ENCODE results near the gene UGT1A5.

UGT1A5 gene

DNA sequence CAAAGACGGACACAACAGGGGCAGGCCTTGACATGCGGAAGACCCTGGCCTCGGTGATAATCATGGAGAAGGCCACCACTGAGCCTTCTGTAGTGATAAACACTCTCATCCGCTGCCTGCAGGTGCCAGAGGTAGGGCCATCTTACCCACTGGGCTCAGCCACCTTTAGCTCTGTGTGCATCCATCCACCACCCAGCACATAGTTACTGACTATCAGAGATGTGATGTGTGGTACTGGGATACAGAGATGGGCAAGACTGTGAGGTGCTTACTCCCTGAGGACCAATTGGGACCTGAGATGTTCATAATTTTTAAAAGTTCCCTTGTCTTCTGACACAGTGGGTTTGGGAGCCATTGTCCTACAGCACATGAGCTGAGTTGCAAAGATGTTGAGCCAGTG lies 67.0 kb downstream of the UGT1A5 start:
- no peak for DNase-seq (ENCODE audit: low spot score)

GRCh38 chr2:233780771-233781170 lies 68.1 kb downstream of the UGT1A5 start:
- DNase-seq (ENCODE audit: low spot score), result no peak

DNA sequence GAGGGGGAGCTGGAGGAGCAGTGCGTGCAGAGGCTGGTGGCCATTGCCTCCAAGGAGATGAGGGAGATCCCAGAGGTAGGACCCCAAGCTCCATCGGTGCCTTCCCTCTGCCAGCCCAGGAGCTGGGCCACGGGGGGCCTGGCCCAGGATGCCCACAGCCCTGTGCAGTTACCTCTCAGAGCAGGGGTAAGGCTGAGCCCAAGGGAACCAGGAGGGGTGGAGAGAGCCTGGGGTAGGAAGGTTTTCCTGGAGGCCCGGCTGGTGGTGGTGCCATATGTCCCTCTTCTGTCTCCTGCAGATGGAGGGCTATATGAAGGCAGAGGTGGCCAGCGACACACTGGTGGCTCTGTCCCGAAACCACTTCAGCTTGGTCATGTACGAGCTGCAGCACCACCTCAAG lies 76.8 kb downstream of the UGT1A5 start:
- no peak for DNase-seq (ENCODE audit: low spot score)

DNA sequence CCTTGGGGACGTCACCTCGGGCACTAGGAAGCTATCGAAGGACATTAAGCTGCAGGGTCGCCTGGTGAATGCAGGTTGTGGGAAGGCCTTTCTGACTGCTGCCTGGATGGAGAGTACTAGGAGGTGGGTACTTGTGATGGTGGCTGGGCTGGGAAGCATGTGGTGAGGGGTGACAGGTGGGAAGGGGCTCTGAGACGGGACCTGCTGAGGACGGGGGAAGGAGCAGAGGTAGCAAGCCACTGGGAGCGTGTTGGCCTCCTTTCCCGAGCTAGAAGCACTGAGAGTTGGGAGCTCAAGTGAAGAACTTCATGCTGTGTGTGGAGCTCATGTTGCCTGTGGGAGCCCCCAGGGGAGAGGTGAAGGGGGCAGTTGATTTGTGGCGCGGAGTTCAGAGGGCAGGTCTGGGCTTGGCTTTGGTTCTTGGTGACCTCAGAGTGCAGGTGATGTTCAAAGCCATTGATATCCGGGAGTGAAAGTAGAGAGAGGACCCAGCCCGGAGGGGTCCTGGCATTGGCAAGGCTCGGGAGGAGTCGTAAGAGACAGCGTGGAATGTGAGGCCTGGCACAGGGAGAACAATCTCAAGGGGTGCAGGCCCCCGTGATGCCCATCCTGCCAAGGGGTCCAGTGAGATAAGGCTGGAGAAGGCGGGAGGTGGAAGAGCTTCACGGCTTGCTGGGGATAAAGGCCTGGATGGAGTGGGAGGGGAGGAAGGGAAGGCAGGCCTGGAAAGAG lies 78.6 kb downstream of the UGT1A5 start:
- DNase-seq (ENCODE audit: low spot score), result no peak

DNA sequence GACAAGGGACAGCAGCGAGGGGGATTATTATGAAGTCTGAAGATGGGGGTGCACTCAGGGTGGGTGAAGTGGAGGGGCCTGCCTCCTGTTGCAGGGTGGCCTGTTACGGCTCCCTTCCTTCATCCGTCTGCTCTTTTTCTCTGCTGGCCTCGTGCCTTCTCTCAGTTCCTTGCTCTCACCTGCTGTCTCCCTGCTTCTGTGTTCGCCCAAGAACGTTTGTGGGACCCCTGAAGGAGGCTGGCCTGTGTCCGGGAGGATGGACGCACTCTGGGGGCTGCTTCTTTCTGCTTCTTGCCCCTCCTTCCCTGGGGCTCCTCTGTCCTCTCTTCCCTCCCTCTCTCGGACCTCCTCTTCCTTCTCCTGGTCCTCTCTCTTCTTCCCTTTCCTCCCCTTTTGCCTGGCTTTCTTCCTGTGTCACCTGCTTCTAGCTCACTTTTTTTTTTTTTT lies 79.2 kb downstream of the UGT1A5 start:
- DNase-seq (ENCODE audit: low spot score), result no peak

- no peak for DNase-seq (ENCODE audit: low spot score)
These were observed 80.0 kb downstream of the UGT1A5 start for GRCh38 chr2:233792720-233793119.

DNA sequence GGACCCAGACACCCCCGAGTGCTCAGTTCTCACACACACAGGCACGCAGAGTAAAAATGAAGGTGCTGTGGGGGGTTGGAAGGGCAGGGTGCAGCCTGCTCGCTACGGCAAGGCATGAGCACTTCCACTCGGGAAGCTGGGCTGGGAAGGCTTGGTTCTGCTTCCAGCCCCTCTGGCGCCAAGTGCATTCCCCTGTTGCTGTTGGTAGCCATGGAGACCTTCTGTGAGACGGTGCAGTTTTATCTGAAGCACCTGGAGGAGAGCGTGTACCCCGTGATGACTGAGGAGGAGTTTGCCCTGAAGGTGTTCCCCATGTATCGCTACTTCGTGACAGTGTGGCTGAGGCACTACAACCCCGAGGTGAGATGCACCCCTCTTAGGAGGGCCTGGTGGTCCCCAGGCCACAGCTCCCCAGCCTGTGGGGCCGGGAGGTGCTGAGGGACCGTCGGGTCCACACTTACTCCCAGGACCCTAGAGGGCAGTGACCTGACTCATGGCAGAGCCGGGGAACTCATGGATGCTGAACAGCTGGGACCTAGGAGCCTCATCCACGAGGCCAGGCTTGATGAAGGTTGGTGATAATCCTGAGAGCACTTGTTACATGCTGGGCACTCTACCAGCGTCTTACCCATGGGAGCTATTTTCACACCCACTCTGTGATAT lies 80.9 kb downstream of the UGT1A5 start:
- no peak for DNase-seq (ENCODE audit: low spot score)

DNA sequence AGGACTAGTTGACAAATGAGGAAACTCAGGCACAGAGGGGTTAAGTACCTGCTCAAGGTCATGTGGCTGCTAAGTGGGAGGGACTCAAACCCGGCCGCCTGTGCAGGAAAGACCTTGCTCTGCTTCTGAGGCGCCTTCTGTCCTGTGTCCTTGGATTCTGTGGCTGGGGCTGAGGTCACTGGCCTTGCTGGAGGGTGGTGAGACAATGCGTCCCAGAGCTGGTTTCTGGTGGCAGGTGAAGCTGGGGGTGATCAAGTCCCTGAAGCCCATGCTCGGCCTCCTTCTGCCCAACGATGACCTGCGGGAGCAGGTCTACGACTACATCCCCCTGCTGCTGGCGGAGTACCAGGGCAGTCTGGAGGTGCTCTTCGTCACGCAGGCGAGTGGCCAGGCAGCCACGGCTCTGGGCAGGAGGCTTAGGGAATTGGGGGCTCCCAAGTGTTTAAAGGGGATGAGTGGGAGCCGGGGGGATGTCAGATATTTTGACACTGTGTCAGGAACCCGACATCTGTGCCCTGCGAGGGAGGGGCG lies 81.5 kb downstream of the UGT1A5 start:
- no peak for DNase-seq (ENCODE audit: low spot score)

DNA sequence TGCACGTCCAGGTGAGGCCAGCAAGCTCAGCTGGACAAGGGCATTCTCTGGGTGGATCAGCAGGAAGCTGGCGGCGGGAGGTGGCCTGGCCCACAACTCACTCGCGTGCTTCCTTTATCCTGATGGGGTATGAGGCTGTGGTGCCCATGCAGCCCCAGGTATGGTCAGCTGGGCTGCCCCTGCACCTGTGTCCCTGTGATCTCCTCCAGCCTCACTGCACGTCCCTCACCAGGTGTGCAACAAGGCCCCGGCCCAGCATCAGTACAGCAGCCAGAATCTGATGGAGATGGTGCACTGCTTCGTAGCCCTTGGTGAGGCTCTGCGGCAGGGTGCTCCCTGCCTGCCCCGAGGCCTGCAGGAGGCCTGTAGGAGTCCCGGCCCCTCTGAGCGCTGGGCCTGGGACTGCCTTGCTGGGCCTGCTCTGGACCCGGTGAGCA lies 83.0 kb downstream of the UGT1A5 start:
- no peak for DNase-seq (ENCODE audit: low spot score)

GRCh38 chr2:233796254-233796653 lies 83.5 kb downstream of the UGT1A5 start:
- no peak for DNase-seq (ENCODE audit: low spot score)

DNA sequence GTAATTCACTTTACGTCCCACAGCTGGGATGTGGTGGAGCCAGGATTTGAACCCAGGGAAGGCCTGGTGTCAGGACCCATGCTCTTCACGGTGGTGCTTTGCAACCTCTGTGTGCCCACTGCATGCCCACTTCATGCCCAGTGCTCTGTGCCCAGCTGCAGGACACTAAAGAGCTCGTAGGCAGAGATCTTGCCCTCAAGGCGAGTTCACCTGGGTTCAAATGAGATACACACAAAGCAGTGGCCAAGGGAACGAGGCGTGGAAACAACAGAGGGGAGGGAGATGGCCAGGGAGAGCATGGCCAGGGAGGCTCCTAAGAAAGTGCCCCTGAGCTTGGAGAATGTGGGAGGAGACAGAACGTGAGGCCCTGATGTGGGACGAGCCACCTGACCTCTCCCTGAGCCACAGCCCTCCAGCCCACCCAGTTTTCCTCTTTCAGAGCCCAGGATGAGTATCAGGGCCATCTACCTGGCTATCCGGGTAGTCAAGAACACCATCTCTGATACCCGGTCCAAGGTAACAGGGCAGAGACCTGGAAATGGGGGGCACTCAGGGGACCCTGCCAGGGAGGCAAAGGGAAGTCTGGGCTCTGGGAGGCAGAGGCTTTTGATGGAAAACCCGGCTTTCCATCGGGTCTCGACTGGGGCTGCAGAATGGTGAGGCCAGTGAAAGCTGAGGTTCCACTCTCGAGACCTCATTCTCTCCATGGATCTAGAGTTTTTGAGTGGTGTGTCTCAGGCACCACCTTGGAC lies 85.8 kb downstream of the UGT1A5 start:
- no peak for DNase-seq (ENCODE audit: low spot score)

DNA sequence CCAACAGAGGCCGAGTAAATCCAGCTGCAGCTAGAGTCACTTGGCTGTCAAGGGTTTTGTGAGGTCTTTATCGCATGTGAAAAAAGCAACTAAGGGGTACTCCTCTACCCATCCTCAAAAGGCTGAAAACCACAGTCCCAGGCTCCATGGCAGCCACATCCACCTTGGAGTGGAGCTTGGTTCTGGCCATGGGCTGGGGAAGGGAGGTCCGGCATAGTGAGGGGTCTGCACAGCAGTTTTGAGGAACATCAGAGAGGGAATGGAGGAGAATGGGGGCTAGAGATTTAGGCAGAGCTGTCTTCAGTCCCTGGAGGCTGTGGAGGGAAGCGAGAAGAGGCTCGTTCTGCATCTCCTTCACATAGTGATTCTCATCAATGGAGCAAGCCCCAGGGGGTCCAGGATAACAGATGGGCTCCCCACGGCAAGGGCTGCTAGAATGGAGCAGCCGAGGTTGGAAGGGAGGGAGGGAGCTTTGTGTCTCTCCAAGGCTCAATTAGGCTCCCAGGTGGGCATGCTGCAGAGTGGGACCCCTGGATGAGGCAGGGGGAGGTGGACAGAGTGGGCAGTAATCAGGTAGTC lies 86.5 kb downstream of the UGT1A5 start:
- DNase-seq (ENCODE audit: low spot score), result no peak

- no peak for DNase-seq (ENCODE audit: low spot score)
These were observed 87.0 kb downstream of the UGT1A5 start for GRCh38 chr2:233799716-233800115.

GRCh38 chr2:233800208-233800607 lies 87.5 kb downstream of the UGT1A5 start:
- DNase-seq (ENCODE audit: low spot score), result no peak

DNA sequence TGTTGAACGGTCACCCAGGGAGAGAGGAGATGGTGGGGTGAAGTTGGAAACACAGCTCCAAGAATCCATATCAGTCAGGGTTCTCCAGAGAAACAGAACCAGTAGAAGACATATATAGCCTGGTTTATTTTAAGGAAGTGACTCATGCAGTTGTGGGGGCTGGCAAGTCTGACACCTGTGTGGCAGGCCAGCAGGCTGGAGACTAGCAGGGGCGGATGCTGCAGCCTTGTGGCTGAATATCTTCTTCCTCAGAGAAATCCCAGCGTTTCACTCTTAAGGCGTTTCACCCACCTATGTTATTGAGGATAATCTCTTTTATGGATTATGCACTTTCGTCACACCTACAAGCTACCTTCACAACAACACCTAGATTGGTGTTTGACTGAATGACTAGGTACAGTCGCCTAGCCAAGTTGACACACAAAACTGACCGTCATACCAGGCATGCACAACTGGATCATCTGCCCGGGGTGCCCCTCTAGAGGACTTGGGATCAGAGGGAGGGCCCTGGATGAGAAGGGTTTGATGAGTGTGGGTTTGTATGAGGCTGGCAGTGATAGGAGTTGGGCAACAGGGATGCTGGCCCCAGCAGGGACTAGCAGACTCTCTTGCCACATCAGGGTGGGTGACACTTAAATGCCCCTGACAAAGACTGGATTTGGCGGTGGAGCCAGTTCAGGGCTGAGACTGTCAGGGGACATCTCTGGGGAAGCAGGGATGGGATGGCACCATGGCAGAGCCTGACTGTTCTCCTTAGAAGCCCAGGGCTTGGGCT lies 88.8 kb downstream of the UGT1A5 start:
- DNase-seq (ENCODE audit: low spot score), result no peak

- DNase-seq (ENCODE audit: low spot score), result no peak
These were observed 89.6 kb downstream of the UGT1A5 start for GRCh38 chr2:233802132-233802815.

DNA sequence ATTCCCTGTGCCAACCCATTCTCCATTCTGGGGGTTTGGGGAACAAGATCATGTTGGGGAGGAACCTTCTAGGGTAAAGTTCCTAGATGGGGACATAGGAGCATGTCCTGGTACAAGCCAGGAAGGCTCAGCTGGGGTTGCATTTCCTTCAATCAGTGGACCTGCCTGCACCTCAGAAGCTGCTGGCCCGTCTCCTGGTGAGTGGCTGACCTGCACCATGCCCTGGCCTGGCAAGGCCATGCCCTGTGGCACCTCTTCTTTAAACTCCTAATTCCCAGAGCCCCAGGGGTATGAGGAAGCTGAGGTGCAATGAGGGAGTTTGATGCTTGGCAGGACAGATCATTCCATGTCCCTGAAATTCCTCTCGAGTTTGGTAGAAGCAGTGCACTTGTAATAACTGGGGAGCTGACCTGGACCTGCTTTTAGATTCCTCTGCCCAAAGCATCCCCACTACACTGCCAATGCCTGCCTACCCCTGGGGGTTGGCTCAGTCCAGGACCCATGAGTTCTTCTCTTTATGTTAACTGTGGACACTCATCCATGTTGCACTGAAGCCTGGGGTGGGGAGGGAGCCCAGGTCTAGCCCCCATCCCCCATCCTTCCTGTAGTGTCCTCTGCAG lies 90.7 kb downstream of the UGT1A5 start:
- no peak for DNase-seq (ENCODE audit: low spot score)

DNA sequence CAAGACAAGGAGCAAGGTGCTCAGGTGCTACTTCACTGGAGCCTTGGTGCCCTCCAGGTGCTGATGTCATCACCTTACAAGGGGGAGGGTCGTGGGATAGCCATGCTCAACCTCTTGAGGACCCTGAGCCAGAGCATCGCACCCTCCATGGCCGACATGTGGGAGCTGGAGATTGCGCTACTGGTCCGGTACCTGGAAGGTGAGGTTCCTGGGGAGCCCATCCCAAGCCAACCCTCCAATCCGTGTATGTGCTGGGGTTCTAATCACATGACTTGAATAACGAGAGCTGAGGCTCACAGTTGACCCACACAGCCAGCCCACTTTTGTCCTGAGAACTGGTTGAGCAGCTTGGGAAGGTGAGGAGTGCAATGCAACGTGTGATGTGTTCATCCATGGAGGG lies 91.3 kb downstream of the UGT1A5 start:
- DNase-seq (ENCODE audit: low spot score), result no peak

DNA sequence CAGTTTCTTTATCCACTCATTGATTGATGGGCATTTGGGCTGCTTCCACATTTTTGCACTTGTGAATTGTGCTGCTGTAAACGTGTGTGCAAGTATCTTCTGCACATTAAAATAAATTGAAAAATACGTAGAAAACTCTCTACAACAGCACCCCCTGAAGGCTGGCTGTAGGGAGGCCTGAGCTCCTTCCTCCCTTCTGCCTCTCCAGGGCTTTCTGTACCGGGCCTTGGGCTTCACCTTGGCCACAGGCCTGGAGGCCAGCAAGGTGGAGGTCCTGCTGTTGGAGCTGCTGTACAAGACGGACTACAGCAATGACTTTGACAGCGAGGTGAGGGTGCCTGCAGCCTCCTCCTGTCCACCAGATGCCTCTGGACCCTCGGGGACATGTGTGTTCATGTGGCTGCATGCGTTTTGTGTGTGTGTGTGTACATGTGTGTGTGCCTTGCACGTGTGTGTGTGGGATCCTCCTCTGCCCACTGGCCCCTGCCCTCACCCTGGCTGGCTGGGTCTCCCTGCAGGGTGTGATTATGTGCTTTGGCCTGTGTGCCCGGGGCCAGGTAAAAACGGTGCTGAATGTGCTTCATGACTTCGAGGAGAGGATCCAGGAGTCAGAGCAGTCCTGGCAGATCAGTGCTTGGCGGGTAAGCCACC lies 94.6 kb downstream of the UGT1A5 start:
- DNase-seq (ENCODE audit: low spot score), result no peak

Measured in SK-N-DZ (cell line).